ENCODE results near the gene ADAM30. TPM values are rescaled to one million over a fixed set of nuclear protein-coding genes. Genes with fewer than 3 reads are reported as not detected.

The ADAM30 gene
- total and polyA plus RNA-seq, 2 donors (not counting 1 experiment from before 2014, with no cell fraction given), result not detected

- H3K27me3 ChIP-seq (ENCODE audit: control insufficient read depth, insufficient read depth, low read length), result no peaks in the 10 kb centered on the region
- no peak overlapping the region for H3K9ac ChIP-seq (ENCODE audit: insufficient read depth, low read length)
- no peak overlapping the region for H2AFZ ChIP-seq (ENCODE audit: low read length)
- H4K20me1 ChIP-seq (ENCODE audit: control insufficient read depth, extremely low read depth, insufficient read depth, low read length), result no peaks in the 10 kb centered on the region
- no peaks in the 10 kb centered on the region for H3K9me3 ChIP-seq (ENCODE audit: control insufficient read depth, insufficient read depth, low read depth, low read length)
- H3K4me2 ChIP-seq (ENCODE audit: extremely low read depth, insufficient read depth, low read length), result no peak overlapping the region
- H3K27ac ChIP-seq (ENCODE audit: insufficient read depth, low read length), result no peak overlapping the region
- H3K79me2 ChIP-seq (ENCODE audit: control insufficient read depth, insufficient read depth, low read length), result no peaks in the 10 kb centered on the region
- peaks cover 23% of the 10 kb centered on the region for H3K36me3 ChIP-seq (ENCODE audit: control insufficient read depth, insufficient read depth, low read length)
- H3K4me1 ChIP-seq (ENCODE audit: control insufficient read depth, extremely low read depth, insufficient read depth, low read length), result no peaks in the 10 kb centered on the region
- DNase-seq (ENCODE audit: low read depth in 2 of 2), result no peak
- H3K4me3 ChIP-seq (replicated peaks in 1 of 4; ENCODE audit: control extremely low read depth in 1 of 4, insufficient read depth in 1 of 4, low read depth in 3 of 4, low read length in 4 of 4), result no peak overlapping the region
- no peak for TF ChIP-seq CTCF (conservative IDR thresholded peaks at IDR 0.05 in 1 of 2, IDR thresholded peaks at IDR 0.05 in 1 of 2; ENCODE audit: low read depth in 1 of 2, low read length in 2 of 2)
- no peak for TF ChIP-seq EZH2 (IDR thresholded peaks at IDR 0.05; ENCODE audit: low read length, missing control alignments)
Measured at GRCh38 chr1:119935373-119935772, 39.1 kb upstream of the ADAM30 start.

DNA sequence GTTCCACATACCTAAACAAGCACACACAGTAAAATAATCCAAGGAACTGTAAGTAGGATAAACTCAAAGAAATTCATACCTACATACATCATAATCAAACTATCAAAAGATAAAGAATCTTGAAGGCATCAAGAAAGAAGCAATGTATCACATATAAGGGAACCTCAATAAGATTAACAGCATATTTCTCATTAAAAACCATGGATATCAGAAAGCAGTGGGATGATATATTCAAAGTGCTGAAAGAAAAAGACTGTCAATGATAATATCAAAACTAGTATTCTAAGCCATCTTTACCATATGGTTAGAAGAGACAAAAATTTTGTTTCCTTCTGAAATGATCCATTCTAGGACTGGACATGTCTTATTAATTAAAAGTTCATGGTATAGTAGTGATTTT, 37.1 kb upstream of the ADAM30 start:
- DNase-seq (ENCODE audit: low read depth in 2 of 2), result no peak
- Histone ChIP-seq H3K4me1 (ENCODE audit: control insufficient read depth, extremely low read depth, insufficient read depth, low read length) (no peaks in the 10 kb centered on the region), H3K27me3 (ENCODE audit: control insufficient read depth, insufficient read depth, low read length) (no peaks in the 10 kb centered on the region), H3K4me2 (ENCODE audit: extremely low read depth, insufficient read depth, low read length) (no peak overlapping the region), H3K9me3 (ENCODE audit: control insufficient read depth, insufficient read depth, low read depth, low read length) (no peaks in the 10 kb centered on the region), H3K9ac (ENCODE audit: insufficient read depth, low read length) (no peak overlapping the region), H3K4me3 (replicated peaks in 1 of 4; ENCODE audit: control extremely low read depth in 1 of 4, insufficient read depth in 1 of 4, low read depth in 3 of 4, low read length in 4 of 4) (no peak overlapping the region), H3K27ac (ENCODE audit: insufficient read depth, low read length) (no peak overlapping the region), H3K79me2 (ENCODE audit: control insufficient read depth, insufficient read depth, low read length) (no peaks in the 10 kb centered on the region), H3K36me3 (ENCODE audit: control insufficient read depth, insufficient read depth, low read length) (peaks cover 27% of the 10 kb centered on the region), H4K20me1 (ENCODE audit: control insufficient read depth, extremely low read depth, insufficient read depth, low read length) (no peaks in the 10 kb centered on the region), H2AFZ (ENCODE audit: low read length) (no peak overlapping the region)
- no peak for TF ChIP-seq CTCF (conservative IDR thresholded peaks at IDR 0.05 in 1 of 2, IDR thresholded peaks at IDR 0.05 in 1 of 2; ENCODE audit: low read depth in 1 of 2, low read length in 2 of 2)
- no peak for TF ChIP-seq EZH2 (IDR thresholded peaks at IDR 0.05; ENCODE audit: low read length, missing control alignments)

DNA sequence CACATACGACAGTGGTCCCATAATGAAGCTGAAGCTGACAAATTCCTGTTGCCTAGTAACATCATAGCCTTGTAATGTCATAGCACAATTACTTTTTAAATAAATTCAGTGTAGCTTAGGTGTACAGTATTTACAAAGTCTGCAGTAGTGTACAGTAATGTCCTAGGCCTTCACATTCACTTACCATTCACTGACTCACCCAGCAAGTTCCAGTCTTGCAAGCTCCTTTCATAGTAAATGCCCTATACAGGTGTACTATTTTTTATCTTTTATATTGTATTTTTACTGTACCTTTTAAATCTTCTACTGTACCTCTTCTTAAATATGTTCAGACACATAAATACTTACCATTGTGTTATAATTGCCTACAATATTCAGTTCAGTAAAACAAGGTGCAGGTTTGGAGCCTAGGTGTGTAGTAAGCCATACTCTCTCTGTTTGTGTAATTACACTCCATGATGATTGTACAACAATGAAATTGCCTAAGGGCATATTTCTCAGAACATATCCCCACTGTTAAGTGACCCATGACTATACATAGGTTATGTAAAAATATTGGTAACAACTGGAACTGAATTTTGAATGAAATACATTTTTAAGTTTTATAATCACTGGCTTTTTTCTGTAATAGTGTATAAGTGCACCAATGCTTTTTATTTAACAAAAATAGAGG, 33.5 kb upstream of the ADAM30 start:
- no peak overlapping the region for H3K27ac ChIP-seq (ENCODE audit: insufficient read depth, low read length)
- H3K4me3 ChIP-seq (replicated peaks in 1 of 4; ENCODE audit: control extremely low read depth in 1 of 4, insufficient read depth in 1 of 4, low read depth in 3 of 4, low read length in 4 of 4), result no peak overlapping the region
- H2AFZ ChIP-seq (ENCODE audit: low read length), result no peak overlapping the region
- no peaks in the 10 kb centered on the region for H4K20me1 ChIP-seq (ENCODE audit: control insufficient read depth, extremely low read depth, insufficient read depth, low read length)
- H3K9me3 ChIP-seq (ENCODE audit: control insufficient read depth, insufficient read depth, low read depth, low read length), result no peaks in the 10 kb centered on the region
- no peak for DNase-seq (ENCODE audit: low read depth in 2 of 2)
- H3K36me3 ChIP-seq (ENCODE audit: control insufficient read depth, insufficient read depth, low read length), result peaks cover 23% of the 10 kb centered on the region
- no peaks in the 10 kb centered on the region for H3K79me2 ChIP-seq (ENCODE audit: control insufficient read depth, insufficient read depth, low read length)
- no peak overlapping the region for H3K9ac ChIP-seq (ENCODE audit: insufficient read depth, low read length)
- no peak overlapping the region for H3K4me2 ChIP-seq (ENCODE audit: extremely low read depth, insufficient read depth, low read length)
- no peaks in the 10 kb centered on the region for H3K4me1 ChIP-seq (ENCODE audit: control insufficient read depth, extremely low read depth, insufficient read depth, low read length)
- TF ChIP-seq EZH2 (IDR thresholded peaks at IDR 0.05; ENCODE audit: low read length, missing control alignments), result no peak
- TF ChIP-seq CTCF (conservative IDR thresholded peaks at IDR 0.05 in 1 of 2, IDR thresholded peaks at IDR 0.05 in 1 of 2; ENCODE audit: low read depth in 1 of 2, low read length in 2 of 2), result no peak
- no peaks in the 10 kb centered on the region for H3K27me3 ChIP-seq (ENCODE audit: control insufficient read depth, insufficient read depth, low read length)
